Measurements from ENCODE around the gene TUB.

GRCh38 chr11:8105133-8105532 is 24.1 kb downstream of the TUB start:
- no peak for TF ChIP-seq CTCF (IDR thresholded peaks at IDR 0.05)
- no peak for TF ChIP-seq POLR2A (IDR thresholded peaks at IDR 0.05)
